CMK (cell line): ENCODE results near the gene ABHD17C.
A peak's percentile ranks its signal among the peaks of the same experiment; 100 is the strongest.
"Not testable (repeated sequence)": the region's sequence is repeated elsewhere in the genome, so short reads cannot be mapped to it uniquely, and the experiment has no call there.

Experiments
- DNase-seq: peaks from one replicate; pipeline ENCODE4 v3.0.0-alpha.2; 2010; ENCODE audit warnings: low read depth

Gene ABHD17C

DNA sequence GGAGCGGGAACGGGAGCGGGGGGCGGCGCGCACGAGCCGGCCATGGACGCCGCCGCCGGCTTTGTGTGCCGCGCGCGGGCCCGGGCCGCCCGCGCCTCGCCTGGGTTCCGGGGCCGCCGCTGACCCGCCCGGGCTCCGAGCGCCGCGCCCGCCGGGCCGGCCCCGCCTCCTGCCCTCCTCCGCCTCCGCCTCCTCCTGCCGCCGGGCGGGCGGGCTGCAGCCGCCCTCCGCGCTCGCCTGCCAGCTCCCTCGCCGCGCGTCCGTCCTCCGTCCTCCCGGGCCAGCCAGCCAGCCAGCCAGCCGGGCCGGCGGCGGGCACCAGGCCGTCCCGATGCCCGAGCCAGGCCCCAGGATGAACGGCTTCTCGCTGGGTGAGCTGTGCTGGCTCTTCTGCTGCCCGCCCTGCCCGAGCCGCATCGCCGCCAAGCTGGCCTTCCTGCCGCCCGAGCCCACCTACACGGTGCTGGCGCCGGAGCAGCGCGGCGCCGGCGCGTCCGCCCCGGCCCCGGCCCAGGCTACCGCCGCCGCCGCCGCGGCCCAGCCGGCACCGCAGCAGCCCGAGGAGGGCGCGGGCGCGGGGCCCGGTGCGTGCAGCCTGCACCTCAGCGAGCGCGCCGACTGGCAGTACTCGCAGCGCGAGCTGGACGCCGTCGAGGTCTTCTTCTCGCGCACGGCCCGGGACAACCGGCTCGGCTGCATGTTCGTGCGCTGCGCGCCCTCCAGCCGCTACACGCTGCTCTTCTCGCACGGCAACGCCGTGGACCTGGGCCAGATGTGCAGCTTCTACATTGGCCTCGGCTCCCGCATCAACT is at the start of gene ABHD17C:
ABHD17C (plus strand) TSS at position 212 of the 812 bp plus-strand sequence; CDS start at position 332, 120 bp downstream.
- DNase-seq: peak; percentile 11

DNA sequence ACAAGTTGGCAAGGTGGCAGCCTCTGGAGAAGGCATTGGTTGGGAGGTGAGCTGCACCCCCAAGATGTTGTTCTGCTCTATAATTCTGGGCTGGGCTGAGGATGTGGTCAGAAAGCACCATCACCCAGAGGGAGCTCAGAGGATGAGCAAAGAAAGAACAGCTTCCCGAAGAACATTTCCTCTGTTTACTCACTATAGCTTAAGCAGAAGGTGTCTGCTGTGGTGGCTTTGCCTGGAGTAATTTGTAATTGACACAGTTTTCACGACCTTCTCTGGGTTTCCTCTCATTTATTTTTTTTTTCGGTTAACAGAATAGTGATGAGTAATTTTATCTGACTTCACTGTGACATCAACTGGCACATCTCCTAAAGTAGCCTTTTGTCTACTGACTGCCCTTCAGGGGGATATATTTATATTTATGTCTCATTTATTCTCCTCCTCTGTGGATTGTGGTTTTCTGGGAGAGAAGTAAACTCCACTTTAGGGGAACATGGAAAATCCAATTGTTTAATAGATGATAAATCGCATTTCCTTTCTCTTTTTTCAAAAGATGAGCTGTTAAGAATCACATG is 49.5 kb upstream of the ABHD17C start:
- no peak for DNase-seq

DNA sequence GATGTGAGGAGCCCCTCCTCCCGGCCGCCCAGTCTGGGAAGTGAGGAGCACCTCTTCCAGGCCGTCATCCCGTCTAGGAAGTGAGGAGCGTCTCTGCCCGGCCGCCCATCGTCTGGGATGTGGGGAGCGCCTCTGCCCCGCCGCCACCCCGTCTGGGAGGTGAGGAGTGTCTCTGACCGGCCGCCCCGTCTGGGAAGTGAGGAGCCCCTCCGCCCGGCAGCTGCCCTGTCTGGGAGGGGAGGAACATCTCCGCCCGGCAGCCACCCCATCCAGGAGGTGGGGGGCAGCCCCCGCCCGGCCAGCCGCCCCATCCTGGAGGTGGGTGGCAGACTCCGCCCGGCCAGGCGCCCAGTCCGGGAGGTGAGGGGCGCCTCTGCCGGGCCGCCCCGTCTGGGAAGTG is 47.7 kb upstream of the ABHD17C start:
- not testable (repeated sequence) for DNase-seq

DNA sequence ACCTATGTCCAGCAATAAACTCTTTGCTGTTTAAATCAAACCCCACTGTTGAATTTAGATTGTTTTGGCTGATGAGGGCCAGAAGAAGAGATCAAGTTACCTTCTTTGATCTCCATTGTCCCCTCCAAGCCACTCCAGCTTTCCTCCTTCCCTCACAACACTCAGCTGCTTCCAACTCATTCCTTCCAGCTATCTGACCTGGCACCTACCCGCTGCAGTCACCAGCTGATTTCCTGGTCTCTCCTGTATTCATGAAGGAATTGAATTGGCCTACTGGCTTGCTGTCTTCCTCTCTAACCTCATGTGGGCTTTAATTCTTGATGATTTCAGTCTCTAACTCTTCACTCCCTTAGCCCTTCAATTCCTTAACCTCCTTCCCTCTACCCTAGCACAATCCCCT is 40.8 kb upstream of the ABHD17C start:
- DNase-seq: no peak

DNA sequence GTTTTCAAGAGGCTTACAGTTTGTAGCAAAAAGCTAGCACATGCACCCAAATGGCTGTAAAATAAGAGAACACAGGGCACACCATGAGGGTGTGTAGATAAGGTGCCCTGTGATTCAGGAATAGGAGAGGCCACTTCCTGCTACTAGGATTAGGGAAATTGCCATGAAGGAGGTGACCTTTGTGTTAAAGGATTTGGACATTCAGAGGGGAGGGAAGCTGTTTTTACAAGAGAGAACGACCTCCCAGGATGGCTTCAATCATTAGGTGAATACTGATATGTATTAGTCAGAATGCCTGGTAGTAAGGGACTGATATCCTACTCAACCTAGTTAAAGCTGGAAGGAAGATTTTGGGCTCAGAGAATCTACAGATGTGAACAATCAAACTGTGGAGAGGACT is 35.7 kb upstream of the ABHD17C start:
- no peak for DNase-seq

DNA sequence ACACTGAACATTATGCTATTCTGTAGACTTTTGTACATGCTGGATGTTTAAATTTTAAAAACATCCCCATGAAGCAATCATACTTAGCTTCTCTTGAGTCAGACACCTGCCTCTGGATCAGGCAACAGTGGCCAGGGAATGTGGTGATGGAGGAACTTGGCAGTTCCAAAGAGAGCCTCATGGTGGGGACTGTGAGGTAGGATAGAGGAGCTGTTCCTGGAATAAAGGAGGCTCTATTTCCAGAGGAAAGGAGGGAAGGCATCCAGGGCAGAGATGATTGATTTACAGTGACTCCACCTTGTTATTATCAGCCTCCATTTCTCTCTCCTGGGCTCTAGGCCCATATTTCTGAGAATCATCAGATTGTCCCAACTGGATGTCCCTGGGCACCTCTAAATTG is 35.0 kb upstream of the ABHD17C start:
- no peak for DNase-seq

DNA sequence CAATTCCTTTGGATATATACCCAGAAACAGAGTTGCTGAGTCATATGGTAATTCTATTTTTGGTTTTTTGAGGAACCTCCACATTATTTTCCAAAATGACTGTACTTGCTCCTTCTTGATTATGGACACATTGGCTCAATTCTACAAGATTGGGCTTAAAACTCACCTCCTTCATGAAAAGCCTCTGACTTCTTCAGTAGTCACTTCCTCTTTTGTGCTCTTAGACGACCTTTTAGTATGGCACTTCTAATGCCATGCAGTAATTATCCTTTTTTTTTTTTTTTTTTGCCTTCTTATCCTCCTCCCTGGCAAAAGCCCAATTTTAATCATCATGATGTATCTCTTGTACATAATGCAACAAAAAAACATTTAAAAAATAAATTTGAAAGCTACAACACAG is 33.0 kb upstream of the ABHD17C start:
- no peak for DNase-seq

DNA sequence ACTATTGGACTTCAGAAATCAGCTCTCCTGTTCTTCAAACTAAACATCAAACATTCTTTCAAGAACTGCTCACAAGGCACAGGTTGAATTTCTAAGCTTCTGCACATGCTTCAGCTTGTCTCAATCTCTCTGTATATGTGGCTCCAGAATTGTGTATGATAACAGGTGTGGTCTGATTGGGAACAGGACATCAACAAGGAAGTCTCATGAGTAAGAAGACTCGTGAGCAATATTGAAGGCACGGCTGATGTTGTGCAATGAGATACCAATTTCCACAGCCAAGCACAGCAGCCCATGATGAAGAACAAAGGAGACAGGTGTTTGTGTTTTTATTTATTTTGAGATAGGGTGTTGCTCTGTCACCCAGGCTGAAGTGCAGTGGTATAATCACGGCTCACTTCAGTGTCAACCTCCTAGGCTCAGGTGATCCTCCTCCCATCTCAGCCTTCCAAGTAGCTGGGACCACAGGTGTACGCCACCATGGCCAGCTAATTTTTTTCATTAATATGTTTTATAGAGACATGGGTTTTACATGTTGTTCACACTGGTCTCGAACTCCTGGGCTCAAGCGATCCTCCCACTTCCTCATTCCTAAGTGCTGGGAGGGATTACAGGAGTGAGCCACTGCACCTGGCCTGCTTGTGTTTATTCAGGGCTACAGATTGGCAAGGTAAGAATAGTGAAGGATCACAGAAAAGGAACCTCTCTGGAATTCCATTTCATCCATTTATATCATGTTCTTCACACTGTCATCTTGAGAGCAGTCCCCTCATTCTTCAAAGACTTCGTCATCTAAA is 32.2 kb upstream of the ABHD17C start:
- DNase-seq: no peak

DNA sequence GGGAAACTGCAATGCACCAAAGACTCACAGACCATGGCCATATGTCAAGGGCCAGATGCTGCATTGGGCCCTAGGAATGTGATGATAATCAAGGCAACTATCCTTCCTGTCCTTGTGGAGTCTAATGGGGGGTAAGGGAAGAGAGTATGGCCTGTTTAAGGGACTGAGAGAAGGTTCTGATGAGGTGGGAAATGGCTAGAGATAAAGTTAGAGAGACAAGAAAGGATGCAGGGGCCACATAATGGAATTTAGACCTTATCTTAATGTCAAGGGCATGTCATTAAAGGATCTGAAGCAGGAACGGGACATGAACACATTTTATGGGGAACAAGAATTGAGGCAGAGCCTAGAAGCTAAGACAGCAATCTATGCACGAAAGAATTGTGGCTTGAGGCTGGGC is 30.0 kb upstream of the ABHD17C start:
- DNase-seq: no peak

DNA sequence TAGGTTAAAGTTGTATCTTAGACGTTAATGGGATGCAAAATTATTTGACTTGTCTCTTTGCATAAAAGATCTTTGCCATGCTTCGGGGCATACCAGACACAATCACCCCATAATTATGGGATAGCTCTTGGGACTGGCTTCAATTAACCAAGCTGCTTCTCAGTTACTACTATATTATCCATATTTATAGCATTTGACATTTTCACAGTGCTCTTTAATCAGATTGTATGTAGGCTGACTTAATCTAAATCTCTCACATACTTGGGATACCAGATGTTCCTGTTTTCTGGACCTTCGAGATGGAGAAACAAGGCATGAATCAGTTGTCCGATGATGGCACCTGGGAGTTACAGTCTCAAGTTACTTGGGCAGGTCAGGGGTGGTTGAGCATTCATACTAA is 27.2 kb upstream of the ABHD17C start:
- no peak for DNase-seq

DNA sequence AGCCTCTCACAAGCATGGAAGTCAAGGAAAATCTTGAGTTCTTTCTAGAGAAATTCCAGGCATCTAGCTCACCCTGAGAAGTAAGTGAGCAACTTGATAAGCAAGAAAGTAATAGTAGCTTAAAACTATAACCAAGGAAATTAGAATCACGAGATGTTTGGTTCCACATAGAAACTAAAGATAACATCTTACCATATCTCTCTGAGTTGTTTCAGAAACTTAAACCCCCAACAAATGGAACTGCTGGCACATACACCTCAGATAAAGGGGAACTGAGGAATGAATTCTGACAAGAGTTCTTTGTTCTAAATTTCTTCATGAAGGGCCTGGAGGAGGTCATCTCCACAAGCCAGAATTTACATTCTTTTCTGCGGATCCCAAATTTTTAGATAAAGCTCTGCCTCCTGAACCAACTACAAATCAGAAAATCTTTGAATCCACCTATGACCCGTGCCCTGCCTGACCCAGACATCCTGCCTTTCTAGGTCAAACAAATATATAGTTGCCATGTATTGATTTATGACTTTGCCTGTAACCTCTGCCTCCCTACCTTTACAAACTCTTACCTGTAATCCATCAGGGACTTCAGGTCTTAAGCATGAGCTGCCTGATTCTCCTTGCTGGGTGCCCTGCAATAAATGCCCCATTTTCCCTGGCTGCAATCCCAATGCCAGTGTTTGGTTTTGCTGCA is 26.4 kb upstream of the ABHD17C start:
- no peak for DNase-seq

DNA sequence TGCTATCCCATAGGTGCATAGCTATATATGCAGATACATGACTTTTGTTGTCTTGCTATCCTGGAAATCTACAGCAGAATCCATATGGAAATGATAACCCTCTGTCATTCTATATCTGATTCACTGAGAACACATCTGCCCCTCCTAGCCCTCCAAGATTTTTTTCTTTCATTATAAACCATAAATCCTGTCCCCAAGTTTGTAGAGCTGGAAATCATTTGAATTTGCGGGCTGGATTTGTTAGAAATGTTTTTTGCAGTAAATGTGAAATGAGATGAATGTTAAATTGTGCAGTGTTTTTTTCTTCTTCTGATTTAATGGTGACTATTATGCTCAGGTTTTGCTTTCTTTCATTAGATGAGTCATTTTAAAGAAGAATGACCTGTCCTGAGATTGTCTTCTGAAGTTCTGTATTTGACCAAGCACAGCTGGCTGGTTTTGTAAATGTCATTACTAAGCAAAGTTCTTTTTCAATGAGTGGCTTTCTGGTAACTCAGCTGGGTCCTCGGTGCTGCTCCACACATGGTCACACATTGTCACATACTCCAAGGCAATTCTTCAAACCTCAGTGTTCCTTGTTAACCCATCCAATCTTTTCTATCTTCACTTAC is 25.3 kb upstream of the ABHD17C start:
- DNase-seq: no peak

DNA sequence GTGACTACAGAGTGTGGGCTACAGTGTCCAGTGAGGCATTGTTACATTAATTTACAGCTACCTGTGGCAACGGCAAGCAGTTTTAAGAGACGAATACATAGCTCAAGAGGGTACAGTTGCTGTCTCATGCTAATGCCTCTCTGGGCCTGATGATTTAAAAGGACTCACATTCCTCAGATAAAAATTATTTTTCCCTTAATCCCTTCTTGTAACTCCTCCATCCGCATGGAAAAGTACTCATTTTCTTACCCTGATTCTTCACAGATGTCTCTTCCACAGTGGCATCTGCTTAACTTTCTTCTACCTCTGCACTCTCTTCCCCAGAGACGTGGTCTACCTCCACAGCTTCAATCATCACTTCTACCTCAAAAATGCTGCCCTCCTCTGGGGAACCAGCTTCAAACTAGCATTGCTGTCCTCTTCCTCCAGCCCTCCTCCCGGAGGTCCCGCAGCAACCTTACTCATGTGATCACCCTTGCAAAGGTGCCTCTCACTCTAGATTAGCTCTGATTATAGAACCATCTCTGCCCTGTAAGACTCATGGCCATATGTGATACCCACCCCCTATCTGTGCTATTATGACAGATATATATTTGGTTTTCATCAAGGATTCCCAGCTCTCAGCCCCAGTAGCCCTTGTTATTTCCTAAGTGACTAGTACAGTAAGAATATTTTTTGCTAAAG is 21.4 kb upstream of the ABHD17C start:
- DNase-seq: no peak

DNA sequence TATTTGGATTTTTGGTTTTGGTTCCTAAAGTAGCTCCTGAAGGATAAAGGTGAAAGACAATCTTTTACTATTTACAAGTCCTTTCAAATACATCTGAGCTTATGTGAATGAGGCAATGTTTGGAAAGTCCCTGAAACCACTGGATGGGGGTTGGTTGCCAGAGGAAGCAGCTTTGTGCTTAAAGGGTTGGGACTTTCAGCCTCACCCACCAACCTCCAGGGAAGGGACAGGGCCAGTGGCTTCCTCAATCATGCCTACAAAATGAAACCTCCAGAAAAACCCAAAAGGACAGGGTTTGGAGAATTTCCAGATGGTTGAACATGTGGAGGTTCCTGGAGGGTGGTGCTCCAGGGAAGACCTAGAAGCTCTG is 20.9 kb upstream of the ABHD17C start:
- no peak for DNase-seq

DNA sequence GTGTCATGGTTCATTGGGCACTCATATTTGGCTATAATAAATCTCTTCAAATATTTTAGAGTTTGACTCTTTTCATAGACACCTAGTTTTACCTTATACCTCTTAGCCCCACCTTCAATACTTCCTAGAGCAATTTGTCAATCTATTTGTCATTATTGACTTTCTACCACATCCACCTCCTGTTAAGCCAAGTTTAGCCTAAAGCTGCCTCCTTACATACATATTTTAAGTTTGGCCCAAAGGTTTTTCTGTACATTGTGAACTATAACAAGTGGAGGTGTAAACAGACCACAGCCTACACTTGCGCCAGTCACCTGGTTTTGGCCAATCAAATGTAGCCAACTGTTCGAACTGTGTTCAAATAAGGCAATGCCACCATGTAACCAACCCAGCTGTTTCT is 18.1 kb upstream of the ABHD17C start:
- no peak for DNase-seq

DNA sequence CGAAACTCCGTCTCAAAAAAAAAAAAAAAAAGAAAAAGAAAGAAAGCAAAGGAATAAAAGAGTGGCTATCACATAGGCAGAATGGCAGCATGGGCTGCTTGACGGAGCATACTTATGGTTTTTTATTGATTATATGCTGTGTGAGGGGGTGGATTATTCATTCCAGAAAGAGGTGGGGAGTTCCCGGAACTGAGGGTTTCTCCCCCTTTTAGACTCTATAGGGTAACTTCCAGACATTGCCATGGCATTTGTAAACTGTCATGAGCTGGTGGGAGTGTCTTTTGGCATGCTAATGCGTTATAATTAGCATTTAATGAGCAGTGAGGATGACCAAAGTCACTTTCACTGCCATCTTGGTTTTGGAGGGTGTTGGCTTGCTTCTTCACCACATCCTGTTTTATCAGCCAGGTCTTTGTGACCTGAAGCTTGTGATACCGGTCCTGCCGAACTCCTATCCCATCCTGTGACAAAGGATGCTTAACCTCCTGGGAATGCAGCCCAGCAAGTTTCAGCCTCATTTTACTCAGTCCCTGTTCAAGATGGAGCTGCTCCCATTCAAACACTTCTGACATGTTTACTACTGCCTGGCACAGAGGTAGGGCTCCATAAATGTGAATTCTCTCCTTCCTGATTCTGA is 15.8 kb upstream of the ABHD17C start:
- no peak for DNase-seq

DNA sequence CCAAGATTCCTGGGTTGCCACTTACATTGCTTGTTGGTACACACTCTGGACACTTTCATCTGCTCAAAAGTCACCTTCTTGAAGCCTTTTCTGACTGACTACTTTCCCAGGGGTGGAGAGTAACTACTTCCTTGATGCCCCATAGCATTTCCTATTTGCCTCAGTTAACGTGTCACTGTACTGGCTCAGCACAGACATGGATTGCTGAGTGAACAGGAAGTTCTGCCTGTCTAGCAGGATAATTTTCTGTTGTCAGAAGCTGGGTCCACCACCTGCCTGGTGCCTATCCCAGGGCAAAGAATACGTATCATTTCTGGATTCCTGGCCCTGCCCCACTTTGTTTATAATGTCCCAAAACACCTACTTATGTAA is 15.3 kb upstream of the ABHD17C start:
- no peak for DNase-seq

DNA sequence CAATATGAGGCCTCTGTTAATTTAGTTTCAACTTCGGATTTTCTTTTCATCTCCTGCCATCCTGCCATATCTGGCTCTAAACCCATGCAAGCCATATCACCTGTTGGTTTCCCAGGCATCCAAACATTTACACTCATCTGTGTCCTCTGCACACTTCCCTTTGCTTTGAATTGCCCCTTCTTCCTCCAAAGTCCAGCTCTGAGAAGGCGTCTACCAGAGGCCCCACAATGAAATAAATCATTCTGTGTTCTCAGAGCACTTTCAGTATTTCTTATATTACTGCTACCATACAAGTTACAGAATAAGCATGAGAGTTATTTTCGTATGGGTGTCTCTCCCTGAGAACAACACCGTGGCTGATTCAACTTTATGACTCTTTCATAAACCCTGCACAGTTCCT is 12.9 kb upstream of the ABHD17C start:
- no peak for DNase-seq

DNA sequence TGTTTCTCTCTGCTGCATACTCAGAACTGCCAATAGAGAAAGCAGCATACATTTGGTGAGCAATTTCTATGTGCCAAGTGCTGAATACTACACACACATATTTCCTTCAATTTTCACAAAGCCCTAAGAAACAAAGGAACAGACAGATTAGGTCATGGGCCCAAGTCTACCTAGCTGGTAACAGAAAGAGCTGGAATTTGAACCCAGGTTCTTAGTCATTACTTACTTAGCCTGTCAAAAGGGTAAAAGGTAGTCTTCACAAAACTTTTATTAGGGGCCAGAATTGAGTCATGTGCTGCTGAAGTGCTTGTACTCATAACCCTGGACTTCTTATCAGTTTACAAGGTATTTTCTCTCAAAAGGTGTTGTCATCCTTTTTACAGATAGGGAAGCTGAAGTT is 10.4 kb upstream of the ABHD17C start:
- DNase-seq: no peak

DNA sequence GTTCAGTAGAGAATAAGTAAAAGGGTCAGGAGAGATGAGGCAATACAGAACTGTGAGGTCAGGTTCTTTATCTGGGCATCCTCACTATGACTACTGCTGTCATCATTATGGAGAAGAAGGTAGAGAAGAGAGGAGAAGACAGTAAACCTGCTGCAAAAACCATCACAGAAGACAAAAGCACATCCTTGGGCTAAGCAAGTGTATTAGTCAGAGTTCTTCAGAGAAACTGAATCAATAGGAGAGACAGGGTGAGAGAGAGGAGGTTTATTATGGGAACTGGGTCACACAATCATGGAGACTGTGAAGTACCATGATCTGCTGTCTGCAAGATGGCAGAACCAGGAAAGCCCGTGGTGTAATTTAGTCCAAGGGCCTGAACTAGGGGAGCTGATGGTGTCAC is 9.5 kb upstream of the ABHD17C start:
- no peak for DNase-seq

DNA sequence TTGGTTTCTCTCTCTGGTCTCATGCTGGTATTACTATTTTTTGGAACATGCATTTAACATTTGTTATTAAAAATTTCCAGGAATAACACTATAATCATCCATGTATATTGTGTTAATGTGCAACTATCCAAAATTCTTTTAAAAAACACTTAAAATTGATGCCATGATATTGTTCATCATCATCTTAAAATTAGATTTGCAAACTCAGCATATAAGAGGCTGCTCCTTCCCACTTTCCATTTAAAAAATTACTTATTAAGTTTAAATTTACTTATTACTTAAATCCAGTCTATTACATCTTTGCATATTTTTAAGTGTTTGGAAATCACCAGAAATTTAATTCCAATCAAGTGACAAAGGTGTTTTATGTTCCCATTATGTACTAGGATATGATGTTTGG is 5.8 kb upstream of the ABHD17C start:
- DNase-seq: no peak
